HG03064 (cell line): Measurements from ENCODE around the gene PTEN.

Experiments used
- ATAC-seq: cut with Tn5 transposase; IDR thresholded peaks from one replicate; pipeline ENCODE4 v1.9.1; 2021; ENCODE audit warnings: low read depth; ENCODE audit not compliant: unreplicated experiment

The PTEN gene

DNA sequence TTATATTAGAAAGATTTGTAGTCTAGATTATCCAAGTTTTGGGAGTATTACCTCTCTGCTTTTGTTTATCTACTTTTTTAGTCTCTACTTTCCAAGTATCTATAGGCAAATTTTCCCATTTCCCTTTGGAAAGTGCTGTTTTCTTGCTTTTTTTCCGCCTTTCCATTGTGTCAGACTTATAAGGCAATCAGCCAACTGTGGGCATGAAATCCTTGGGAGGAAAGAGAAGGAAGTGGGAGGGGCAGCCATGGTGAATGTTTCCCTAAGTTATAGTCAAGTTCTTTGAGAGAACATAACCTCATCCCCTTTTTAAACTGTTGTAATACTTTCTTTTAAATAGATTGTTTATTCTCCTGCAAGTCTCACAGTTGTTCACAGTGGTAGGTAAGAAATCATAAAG lies 52.6 kb downstream of the PTEN start:
- ATAC-seq = no peak

GRCh38 chr10:87916515-87916914 lies 53.1 kb downstream of the PTEN start:
- no peak for ATAC-seq

- no peak for ATAC-seq
Measured at GRCh38 chr10:87918254-87918859, 54.9 kb downstream of the PTEN start.

DNA sequence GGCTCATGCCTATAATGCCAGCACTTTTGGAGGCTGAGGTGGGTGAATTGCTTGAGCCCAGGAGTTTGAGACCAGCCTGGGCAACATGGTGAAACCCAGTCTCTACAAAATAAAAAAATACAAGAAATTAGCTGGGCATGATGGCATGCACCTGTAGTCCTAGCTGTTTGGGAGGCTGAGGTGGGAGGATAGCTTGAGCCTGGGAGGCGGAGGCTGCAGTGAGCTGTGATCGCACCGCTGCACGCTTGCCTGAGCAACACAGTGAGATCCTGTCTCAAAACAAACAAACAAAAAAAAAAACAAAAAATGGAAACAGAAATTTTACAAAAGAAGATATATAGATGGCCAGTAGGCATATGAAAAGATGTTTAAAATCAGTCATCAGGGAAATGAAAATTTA lies 57.1 kb downstream of the PTEN start:
- no peak for ATAC-seq

GRCh38 chr10:87921931-87922688 lies 58.7 kb downstream of the PTEN start:
- ATAC-seq = no peak

DNA sequence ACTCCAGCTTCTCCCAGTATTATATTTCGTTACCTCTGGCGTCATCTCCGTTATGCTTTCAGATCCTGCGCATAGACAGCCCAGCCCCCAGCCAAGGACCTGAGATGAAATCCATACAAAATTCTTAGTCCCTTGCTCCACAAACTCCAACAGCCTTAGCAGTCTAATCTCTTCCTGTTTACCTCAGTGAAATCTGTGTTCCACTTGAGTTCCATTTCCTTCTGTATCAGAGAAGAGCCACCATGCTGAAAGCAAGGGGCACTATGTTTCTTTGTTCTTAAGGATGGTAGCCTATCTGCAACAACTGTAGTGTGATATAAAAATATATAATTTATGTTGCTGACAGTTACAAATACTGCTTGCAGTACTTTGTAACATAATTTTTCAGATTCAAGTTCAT lies 59.8 kb downstream of the PTEN start:
- no peak for ATAC-seq

DNA sequence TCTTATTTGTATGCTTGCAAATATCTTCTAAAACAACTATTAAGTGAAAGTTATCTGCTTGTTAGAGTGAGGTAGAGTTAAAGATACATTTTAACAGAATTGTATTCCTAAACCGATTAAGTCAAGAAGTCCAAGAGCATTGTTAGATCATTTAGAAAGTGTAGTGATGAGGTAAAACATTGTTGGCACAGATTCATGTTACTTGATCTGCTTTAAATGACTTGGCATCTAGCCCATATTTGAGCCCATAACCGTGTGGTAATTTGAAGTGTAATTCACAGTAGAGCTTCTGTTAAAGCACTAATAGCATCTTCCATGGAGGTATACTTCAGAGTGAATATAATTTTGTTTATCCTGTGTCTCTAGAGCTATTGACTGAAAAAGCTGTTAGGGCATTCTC lies 62.1 kb downstream of the PTEN start:
- no peak for ATAC-seq

DNA sequence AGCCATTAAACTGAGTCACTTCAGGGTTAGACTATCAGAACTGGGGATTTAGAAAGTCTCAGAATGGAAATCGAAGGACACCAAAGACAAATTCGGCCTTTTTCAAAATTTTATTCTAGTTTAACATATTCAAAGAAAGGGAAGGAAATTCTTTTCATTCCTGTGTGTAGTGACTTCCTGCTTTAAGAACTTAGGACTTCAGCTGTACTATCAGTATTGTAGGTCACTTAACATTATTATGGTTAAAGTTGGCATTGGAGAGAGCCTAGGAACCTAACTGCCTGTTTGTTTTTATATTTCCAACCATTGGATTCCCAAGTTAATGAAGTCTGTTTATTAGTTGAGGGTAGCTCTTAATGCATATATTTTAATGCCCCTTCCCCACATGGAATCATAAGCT lies 63.7 kb downstream of the PTEN start:
- no peak for ATAC-seq

DNA sequence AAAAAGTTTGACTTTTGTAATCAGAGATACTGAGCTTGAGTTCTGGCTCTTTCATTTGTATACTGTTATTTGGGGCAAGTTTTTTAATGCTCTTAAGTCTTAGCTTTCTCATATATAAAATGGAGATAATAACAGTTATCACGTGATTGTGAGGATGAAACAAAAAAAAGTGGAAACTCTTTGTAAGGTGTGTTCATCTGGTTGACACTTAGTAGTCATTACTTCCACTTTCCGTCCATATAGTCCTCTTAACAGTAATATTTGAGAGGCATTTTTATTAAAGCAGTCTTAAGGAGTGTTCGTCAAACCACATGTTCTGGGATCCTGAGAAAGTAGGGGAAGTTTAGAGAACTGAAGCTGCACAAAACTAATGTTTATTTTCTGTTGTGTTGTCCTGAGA lies 65.6 kb downstream of the PTEN start:
- no peak for ATAC-seq

DNA sequence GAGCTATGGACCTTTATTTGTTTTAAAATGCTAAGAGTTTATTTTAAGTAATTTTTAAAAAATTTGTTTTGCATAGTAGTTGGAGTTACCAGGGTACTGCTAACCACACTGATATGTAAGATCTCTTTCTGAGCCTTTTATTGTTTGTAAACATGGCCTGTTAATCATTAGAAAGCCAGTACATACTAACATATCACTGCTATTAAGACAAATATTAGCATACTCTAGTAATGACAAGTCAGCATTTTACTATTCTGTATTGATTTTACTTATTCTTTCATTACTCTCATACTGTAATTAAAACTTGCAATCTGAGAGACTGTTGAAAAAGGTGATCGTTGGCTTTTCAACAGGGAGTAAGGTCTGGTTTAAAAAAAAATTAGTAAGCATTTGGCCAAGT lies 66.7 kb downstream of the PTEN start:
- no peak for ATAC-seq

DNA sequence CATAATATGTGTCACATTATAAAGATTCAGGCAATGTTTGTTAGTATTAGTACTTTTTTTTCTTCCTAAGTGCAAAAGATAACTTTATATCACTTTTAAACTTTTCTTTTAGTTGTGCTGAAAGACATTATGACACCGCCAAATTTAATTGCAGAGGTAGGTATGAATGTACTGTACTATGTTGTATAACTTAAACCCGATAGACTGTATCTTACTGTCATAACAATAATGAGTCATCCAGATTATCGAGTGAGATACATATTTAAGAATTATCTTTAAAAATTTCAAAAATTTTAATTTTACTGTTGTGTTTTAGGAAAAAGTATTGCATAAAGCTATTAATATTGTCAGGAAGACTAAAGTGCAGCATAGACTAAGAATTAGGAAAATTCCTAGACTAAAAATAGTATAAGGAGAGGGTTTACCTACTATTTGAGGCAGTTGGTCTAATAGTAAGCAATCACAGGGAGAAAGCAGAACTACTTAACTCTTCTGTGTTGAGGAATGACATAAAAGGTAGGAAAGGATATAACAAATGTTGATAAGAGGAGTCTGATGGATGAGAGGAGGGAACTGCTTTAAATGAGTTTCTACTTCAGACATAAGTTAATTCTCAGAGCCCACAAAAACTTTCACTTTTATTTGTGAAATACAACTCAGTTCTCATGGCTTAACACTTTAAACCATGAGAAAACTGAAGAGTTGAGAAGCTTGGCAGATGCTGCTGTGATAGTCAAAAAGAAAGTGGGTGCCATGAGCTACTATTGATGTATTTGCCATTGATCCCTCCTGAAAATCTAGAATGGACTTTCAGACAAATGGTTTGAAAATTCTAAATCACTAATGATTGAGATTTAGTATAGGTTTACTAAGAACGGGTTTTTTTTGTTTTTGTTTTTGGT lies 67.8 kb downstream of the PTEN start:
- ATAC-seq = no peak

DNA sequence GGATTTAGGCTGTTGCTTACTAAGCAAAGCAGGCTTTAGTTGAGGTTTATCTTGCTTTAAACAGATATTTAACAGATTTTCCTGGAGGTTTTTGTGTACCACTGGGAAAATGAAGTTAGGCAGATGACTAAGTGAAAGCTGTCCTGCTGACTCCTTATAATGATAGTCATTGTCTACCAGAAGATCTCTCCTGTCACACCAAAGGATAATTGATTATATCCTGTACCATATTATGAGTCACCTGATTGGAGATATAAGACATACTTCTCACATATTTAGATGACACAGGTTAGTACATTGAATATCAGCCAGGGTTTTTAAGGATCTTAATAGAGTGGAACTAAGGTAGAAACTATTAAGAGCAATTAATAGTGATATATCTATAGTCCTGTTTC lies 68.4 kb downstream of the PTEN start:
- ATAC-seq = no peak

DNA sequence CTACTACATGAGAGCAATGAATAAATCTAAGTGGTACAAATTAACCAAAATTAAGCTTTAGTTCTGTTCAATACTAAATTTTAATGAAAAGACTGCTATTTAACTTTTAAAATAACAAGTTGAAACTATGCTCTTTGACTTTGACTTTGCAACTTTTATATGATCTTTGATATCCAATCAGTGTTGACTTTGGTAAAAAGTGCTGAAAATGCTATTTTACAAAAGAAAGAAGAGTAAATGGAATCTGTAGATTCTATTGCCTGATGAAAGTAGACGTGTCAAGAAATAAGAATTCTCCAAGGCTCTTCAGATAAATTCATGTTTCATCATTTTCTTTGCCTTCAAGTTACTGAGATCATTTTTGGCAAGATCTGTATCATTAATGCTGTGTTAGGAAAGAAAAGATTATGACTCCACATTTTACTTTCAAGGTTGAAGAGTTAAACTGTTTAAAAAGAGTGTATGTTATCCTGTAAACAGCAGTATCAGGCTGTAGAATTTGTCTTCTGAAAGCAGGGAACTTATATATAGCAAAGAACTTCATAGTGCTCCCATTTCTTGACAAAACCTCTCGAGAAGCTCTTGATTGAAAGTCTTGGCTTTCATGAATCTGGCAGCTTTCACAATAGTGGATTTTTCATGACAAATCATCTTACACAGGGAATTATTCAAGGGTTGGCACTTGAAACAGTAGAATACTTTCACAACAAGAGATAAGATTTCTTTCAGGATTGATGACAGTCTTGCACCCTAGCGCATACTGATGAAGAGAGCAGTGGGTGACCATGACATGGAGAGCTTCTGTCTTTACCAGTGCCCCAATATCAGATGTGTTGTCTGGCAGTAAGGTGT lies 72.1 kb downstream of the PTEN start:
- no peak for ATAC-seq

DNA sequence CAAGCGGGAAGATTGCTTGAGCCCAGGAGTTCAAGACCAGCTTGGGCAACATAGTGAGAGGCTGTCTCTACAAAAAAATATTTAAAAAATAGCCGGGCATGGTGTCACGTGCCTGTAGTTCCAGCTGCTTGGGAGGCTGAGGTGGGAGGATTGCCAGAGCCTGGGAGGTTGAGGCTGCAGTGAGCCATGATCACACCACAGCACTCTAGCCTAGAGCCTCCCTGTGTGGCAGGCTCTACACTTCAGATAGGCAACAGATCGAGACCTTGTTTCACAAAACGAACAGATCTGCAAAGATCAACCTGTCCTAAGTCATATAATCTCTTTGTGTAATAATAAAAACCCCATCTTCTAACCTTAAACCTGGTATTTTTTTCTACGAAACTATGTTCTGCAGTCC lies 76.8 kb downstream of the PTEN start:
- ATAC-seq = no peak

DNA sequence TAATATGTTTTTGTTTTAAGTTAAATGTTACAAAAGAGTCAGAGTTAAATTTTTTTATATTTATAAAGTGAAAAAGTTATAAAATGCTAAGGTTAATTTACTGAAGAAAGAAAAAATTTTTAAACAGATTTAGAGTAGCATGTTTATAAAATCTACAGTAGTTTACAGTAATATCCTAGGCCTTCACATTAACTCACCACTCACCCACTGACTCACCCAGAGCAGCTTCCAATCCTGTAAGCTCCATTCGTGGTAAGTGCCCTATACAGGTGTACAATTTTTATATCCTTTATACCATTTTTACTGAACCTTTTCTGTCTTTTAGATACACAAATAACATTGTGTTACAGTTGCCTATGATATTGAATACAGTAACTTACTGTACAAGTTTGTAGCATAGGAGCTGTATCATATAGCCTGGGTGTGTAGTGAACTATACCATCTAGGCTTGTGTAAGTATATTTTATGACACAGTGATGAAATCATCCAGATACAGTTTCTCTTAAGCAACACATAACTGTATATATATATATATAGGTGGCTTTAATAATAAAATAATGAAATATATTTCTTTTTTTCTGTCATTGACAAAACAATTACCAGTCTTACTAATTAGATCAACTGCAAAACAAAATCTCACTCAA lies 79.6 kb downstream of the PTEN start:
- ATAC-seq = no peak

GRCh38 chr10:87945984-87946383 lies 82.6 kb downstream of the PTEN start:
- ATAC-seq = no peak

GRCh38 chr10:87952612-87953011 lies 89.2 kb downstream of the PTEN start:
- no peak for ATAC-seq

DNA sequence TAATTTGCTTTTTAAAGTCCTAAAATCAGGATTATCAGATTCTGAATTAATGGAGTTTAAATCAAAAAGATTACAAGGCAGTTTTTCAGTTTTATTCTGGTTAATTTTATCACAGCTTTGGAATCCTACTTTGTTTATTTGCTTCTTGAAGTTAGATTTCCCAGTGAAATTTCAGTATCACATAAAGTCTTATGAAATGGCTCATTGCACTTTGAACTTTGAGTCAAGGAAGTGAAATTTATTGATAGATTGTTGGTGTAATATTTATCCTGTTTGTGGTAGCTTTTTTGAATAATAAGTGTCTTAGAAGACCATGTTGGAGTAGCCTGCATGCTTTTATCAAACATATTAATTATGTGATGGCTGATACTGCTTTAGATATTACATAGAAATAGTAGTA lies 92.6 kb downstream of the PTEN start:
- ATAC-seq = no peak

GRCh38 chr10:87957702-87958101 lies 94.3 kb downstream of the PTEN start:
- ATAC-seq = no peak

DNA sequence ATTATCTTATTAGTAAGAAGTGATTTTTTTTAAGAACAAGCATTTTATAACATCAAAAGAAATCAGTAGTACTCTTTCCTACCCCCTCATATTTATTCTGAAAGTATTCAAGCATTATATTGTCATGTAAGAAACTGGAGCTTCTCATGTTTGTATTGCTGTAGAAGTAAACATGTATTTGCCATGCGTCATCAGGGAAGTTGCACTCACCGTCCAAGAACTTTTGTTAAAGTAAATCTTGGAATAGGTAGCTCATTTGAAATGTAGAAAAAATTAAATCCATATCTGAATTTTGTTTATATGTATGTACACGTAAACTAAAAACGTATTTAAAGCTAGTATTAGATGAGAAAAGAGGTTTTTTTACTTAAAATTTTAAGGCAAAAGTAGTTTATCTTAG lies 96.8 kb downstream of the PTEN start:
- no peak for ATAC-seq
